NCI-H1092 treated with DMSO at 0.1 percent for 48 hours (cell line): ENCODE data around the gene AMD1.

Source experiments
- DNase-seq: peaks from one replicate; lab custom pipeline; 2025; lab: John Stamatoyannopoulos, UW

AMD1 gene

GRCh38 chr6:110939429-110940200 is 65.0 kb downstream of the AMD1 start:
- DNase-seq, result no peak

- DNase-seq, result no peak
Measured at GRCh38 chr6:110944681-110945151, 70.1 kb downstream of the AMD1 start.
